ENCODE data around the gene CARS2.
"Not testable (repeated sequence)": the region's sequence is repeated elsewhere in the genome, so short reads cannot be mapped to it uniquely, and the experiment has no call there.

CARS2 gene

GRCh38 chr13:110636701-110637201, 69.2 kb downstream of the CARS2 start:
- H3K4me3 ChIP-seq (ENCODE audit: low read depth, low read length) = no peak overlapping the region
- TF ChIP-seq CTCF (conservative IDR thresholded peaks at IDR 0.05; ENCODE audit: low read depth, low read length) = no peak
- no peak for DNase-seq (ENCODE audit: low read depth)

DNA sequence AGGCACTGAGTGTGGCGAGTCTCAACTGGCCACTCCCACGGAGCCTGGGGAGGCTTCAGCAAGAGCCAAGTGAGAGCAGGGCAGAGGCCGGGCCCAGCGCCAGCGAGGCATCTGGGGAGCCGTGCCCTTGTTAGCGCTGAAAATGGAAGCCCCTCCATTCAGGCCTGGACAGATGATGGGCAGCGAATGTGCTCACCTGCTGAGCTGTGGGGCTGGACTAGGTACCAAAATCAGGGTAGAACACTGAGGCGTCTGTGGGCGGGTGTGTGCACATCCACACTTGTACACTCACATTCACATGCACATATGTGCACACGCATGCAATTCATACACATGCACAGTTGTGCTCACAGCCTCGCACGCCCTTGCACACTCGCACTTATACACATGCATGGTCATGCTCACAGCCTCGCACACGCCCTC, 69.9 kb downstream of the CARS2 start:
- no peak for DNase-seq (ENCODE audit: low read depth)
- H3K4me3 ChIP-seq (ENCODE audit: low read depth, low read length) = no peak overlapping the region
- no peak for TF ChIP-seq CTCF (conservative IDR thresholded peaks at IDR 0.05; ENCODE audit: low read depth, low read length)

DNA sequence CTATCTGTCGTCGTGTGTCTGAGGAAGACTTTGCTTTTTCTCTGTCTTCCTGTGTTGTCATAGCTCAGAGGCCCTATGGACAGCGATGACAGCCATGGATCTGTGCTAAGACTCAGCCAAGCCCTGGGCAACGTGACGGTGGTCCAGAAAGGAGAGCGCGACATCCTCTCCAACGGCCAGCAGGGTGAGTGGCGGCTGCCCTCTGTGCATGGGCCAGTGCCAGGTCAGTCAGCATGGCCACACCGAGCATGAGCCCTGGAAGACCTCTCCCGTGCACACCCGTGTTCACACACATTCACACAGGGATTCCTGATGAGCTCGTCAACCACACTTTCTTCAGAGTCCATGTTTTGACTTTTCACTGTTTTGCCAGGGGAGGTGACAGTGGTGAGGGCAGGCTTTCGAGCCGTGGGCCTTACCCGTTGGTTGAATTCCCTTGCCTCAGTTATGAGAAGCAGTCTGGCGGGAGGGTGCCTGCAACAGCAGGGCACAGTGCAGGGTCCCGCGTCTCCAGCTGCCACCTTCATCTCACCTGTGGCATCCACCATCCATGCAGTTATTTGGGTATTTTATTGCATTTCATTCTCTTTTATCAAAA, 70.4 kb downstream of the CARS2 start:
- H3K4me3 ChIP-seq (ENCODE audit: low read depth, low read length) = no peak overlapping the region
- no peak for TF ChIP-seq CTCF (conservative IDR thresholded peaks at IDR 0.05; ENCODE audit: low read depth, low read length)
- DNase-seq (ENCODE audit: low read depth) = no peak

DNA sequence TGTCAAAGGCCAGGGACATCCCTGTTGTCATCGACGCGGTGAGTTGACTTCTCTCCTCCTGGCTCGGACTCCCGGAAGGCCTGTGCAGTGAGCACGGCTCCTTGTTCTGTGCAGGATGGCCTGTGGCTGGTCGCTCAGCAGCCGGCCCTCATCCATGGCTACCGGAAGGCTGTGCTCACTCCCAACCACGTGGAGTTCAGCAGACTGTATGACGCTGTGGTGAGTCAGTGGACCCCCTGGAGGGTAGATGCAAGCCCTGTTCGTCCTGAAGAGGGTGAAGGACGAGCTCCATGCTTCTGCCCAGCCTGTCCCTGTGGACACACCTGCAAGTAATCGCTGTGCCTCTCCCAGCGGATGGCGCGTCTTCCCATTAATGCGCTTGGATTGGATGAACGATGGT, 71.4 kb downstream of the CARS2 start:
- no peak overlapping the region for H3K4me3 ChIP-seq (ENCODE audit: low read depth, low read length)
- peak; percentile 24 for TF ChIP-seq CTCF (conservative IDR thresholded peaks at IDR 0.05; ENCODE audit: low read depth, low read length)
- DNase-seq (ENCODE audit: low read depth) = peak; percentile 97

DNA sequence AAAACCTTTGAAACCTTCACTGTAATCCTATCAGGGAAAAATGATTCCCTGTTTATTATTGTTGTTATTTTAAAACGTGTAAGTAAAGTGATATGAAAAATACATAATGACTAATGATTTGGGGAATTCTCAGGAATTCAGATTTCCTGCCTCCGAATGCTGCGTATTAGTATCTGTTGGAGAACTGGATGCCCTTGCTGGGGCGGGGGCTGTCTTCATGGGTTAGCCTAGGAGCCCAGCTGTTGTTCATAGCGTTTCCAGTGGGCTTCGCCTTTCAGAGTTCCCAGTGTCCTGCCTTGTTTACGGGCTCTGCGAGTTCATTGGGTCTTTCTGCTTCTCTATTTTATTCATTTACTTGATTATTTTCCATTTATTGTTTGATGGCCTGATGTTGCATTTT, 72.1 kb downstream of the CARS2 start:
- DNase-seq (ENCODE audit: low read depth) = no peak
- TF ChIP-seq CTCF (conservative IDR thresholded peaks at IDR 0.05; ENCODE audit: low read depth, low read length) = no peak
- H3K4me3 ChIP-seq (ENCODE audit: low read depth, low read length) = no peak overlapping the region

DNA sequence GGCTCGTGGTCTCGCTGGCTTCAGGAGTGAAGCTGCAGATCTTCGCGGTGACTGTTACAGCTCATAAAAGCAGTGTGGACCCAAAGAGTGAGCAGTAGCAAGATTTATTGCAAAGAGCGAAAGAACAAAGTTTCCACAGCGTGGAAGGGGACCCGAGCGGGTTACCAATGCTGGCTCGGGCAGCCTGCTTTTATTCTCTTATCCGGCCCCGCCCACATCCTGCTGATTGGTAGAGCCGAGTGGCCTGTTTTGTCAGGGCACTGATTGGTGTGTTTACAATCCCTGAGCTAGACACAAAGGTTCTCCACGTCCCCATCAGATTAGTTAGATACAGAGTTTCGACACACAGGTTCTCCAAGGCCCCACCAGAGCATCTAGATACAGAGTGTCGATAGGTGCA, 73.7 kb downstream of the CARS2 start:
- H3K4me3 ChIP-seq (ENCODE audit: low read depth, low read length); DNase-seq (ENCODE audit: low read depth): not testable (repeated sequence)

DNA sequence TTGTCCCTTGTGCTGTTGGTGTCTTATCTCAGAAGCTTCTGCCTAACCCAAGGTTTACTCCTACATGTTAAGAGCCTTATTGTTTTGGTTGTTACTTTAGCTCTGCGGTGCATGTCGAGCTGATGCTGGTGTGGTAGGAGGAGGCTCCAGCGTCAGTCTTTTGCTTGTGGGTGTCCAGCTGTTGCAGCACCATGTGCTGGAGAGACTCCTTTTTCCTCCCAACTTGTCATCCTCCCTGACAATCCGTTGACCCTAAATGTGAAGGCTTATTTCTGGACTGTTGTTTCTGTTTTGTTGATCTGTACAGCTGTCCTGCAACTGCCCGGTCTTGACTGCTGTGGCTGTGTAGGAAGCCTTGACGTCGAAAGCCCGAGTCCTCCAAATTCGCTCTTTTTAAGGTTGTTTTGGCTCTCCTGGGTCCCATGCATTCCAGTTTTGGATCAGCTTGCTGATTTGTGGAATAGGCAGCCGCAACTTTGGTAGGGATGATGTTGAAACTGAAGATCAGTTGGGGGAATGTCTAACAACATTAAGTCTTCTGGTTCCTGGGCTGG, 75.3 kb downstream of the CARS2 start:
- H3K4me3 ChIP-seq (ENCODE audit: low read depth, low read length) = no peak overlapping the region
- TF ChIP-seq CTCF (conservative IDR thresholded peaks at IDR 0.05; ENCODE audit: low read depth, low read length) = no peak
- DNase-seq (ENCODE audit: low read depth) = no peak

All from choroid plexus epithelial cell (primary cell).